Measurements from ENCODE around the gene SUFU.

DNA sequence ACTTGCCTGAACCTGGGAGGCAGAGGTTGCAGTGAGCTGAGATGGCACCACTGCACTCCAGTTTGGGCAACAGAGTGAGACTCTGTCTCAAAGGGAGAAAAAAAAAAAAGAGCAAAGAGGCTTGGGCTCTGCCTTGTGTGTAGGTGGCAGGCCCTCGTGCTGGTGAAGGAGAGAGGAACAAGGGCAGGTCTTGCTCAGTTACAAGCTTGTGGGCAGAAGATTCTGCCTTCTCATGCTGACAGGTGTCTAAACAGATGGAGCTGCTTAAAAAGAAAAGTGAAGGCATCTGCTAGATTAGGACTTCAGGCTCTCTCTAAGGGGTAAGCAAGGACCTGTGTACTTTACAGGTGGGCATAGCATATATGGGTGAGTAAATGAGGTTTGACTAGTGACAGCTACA, 75.0 kb downstream of the SUFU start:
- TF ChIP-seq, protein P1, sequence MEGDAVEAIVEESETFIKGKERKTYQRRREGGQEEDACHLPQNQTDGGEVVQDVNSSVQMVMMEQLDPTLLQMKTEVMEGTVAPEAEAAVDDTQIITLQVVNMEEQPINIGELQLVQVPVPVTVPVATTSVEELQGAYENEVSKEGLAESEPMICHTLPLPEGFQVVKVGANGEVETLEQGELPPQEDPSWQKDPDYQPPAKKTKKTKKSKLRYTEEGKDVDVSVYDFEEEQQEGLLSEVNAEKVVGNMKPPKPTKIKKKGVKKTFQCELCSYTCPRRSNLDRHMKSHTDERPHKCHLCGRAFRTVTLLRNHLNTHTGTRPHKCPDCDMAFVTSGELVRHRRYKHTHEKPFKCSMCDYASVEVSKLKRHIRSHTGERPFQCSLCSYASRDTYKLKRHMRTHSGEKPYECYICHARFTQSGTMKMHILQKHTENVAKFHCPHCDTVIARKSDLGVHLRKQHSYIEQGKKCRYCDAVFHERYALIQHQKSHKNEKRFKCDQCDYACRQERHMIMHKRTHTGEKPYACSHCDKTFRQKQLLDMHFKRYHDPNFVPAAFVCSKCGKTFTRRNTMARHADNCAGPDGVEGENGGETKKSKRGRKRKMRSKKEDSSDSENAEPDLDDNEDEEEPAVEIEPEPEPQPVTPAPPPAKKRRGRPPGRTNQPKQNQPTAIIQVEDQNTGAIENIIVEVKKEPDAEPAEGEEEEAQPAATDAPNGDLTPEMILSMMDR (IDR thresholded peaks at IDR 0.05), result no peak
- no peak for TF ChIP-seq POLR2A (IDR thresholded peaks at IDR 0.05)

Data from esophagus squamous epithelium (tissue), 4 donors.